Cardiac fibroblast (primary cell): ENCODE measurements around the gene FAM83C.
"Not testable (repeated sequence)": the region's sequence is repeated elsewhere in the genome, so short reads cannot be mapped to it uniquely, and the experiment has no call there.

Source experiments
- DNase-seq, 2 donors: peaks; one replicate each; pipeline versions ENCODE4 v3.0.0 to v3.0.0-alpha.2; 2010; ENCODE audit warnings: low read depth in 2 of 2
- H3K4me3 ChIP-seq, 2 donors: replicated peaks in 1 of 2; 1 replicate in 1 of 2; 2 replicates in 1 of 2; pipeline ENCODE4 v1.5.1; 2011; ENCODE audit warnings: low read depth in 2 of 2, low read length in 2 of 2, mild to moderate bottlenecking in 2 of 2, moderate library complexity in 1 of 2
- TF ChIP-seq, protein P1 (sequence below): IDR thresholded peaks from one replicate; pipeline ENCODE4 v1.5.1; 2011; ENCODE audit warnings: low read depth, mild to moderate bottlenecking, low read length, inconsistent platforms

Gene FAM83C

DNA sequence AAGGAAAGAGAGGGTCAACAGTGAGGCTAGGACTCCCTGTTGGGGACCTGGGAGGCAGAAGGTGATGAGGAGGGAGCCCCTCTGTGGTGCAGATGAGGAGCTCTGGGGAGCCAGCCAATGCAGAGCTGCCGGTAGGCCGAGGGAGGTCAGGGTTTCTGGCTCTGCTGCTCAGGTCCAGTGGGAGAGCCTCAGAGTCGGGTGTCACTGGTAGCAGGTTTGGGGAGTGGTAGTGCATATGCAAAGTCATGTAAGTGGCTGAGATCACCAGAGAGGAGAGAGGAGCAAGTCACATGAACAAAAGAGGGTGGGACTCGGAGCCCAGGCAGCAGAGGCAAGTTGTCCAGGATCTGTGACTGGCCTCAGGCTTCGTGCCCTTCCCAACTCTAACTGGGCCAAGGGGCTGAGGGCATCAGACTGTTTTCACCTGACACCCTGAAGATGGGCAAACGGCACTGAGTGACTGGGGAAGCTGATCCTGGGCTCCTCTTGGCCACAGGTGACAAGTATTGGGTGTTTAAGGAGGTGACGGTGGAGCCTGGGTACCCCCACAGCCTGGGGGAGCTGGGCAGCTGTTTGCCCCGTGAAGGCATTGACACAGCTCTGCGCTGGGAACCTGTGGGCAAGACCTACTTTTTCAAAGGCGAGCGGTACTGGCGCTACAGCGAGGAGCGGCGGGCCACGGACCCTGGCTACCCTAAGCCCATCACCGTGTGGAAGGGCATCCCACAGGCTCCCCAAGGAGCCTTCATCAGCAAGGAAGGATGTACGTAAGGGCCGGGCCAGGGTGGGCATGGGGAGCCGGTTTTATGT lies 20.9 kb downstream of the FAM83C start:
- DNase-seq, result no peak
- H3K4me3 ChIP-seq, result no peak overlapping the region
- TF ChIP-seq, protein P1, sequence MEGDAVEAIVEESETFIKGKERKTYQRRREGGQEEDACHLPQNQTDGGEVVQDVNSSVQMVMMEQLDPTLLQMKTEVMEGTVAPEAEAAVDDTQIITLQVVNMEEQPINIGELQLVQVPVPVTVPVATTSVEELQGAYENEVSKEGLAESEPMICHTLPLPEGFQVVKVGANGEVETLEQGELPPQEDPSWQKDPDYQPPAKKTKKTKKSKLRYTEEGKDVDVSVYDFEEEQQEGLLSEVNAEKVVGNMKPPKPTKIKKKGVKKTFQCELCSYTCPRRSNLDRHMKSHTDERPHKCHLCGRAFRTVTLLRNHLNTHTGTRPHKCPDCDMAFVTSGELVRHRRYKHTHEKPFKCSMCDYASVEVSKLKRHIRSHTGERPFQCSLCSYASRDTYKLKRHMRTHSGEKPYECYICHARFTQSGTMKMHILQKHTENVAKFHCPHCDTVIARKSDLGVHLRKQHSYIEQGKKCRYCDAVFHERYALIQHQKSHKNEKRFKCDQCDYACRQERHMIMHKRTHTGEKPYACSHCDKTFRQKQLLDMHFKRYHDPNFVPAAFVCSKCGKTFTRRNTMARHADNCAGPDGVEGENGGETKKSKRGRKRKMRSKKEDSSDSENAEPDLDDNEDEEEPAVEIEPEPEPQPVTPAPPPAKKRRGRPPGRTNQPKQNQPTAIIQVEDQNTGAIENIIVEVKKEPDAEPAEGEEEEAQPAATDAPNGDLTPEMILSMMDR, result no peak

DNA sequence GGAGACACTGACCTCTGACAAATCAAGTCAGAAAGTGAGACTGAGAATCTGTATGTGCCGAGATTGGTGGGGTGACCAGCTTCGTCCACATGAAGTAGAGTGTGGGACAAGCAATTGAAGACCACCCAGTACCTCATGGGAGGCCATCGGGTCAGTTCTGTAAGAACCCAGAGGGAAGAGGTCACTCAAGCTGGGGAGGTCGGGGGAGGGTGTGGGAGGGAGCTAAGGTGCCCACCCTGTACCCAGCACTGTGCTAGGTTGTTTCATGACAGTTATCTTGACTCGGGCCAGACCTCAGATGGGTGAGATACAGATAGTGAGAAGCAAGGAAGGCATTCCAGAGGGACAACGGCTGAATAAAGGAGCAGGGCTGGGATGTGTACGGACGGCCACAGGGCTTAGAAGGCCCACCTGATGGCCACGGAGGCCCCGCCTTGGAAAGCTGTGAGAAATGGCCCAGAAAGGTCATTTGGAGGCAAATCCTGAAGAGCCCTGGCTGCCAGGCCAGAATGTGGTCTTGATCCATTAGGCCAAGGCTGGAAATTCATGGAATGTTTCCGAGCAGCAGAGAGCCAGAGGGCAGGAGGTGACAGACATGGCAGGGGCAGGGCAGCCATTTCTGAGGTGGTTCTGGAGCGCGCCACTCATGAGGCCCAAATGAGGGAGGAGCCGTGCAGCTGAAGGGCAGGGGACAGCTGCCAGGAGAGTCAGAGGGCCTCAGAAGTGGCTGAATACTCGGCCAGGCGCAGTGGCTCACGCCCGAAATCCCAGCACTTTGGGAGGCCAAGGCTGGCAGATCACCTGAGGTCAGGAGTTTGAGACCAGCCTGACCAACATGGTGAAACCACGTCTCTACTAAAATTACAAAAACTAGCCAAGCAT lies 22.0 kb downstream of the FAM83C start:
- no peak for DNase-seq
- H3K4me3 ChIP-seq, result no peak overlapping the region
- TF ChIP-seq, protein P1, result no peak

DNA sequence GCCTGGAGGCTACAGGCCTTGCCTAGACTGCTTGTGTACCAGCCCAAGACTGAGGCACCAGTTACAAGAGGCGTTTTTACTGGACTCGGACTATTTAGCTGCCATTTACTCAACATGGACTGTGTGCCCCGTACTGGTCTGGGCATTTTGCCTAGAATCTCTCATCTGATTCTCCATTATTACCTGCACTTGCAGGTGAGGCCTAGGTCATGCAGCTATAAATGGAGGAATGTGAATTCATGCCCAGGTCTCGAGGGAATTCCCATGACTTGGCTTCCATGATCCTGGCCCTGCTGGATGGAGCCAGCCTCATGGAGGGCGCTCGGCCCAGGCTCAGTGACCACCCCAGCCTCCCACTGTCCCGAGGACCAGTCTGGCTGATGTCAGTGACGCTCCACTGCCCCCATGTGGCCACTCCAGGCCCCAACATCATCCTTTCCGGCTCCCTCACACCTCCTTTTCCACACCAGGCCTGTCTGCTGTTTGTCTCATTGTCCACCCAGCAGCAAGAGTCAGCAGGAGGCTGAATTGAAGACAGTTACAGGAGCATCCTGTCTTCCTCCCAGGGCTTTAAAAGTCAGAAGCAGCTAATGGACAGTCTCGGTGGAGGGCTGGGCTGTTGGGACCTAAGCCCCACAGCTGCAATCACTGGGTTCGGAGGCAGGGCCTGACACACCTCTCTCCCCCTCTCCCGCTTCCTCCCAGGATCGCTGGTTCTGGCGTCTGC lies 23.0 kb downstream of the FAM83C start:
- no peak overlapping the region for H3K4me3 ChIP-seq
- DNase-seq, result peak; percentile 69 to 70
- TF ChIP-seq, protein P1, result peak; percentile 89

GRCh38 chr20:35267092-35267491 lies 25.1 kb downstream of the FAM83C start:
- H3K4me3 ChIP-seq, result no peak overlapping the region
- TF ChIP-seq, protein P1, result no peak
- no peak for DNase-seq

DNA sequence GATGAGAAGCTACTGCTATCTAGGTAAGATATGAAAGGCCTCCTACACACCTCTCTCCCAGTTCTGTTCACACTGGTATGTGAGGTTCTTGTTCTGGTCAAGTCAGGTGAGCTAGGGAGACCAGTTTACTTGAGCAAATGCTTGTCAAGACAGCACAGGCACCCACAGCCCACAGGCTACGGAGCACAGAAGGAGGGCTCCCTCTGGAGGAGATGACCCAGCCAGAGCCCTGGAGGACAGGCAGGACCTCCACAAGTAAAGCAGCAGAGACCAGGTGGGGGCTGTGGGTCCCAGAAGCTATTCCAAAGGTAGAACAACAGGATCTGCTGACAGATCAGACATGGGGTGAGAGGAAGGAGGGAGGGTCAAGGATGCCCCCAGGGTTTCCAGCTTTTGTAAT lies 27.5 kb downstream of the FAM83C start:
- TF ChIP-seq, protein P1, result peak; percentile 19
- H3K4me3 ChIP-seq, result no peak overlapping the region
- peak in 1 of 2 donors; percentile 20 for DNase-seq

DNA sequence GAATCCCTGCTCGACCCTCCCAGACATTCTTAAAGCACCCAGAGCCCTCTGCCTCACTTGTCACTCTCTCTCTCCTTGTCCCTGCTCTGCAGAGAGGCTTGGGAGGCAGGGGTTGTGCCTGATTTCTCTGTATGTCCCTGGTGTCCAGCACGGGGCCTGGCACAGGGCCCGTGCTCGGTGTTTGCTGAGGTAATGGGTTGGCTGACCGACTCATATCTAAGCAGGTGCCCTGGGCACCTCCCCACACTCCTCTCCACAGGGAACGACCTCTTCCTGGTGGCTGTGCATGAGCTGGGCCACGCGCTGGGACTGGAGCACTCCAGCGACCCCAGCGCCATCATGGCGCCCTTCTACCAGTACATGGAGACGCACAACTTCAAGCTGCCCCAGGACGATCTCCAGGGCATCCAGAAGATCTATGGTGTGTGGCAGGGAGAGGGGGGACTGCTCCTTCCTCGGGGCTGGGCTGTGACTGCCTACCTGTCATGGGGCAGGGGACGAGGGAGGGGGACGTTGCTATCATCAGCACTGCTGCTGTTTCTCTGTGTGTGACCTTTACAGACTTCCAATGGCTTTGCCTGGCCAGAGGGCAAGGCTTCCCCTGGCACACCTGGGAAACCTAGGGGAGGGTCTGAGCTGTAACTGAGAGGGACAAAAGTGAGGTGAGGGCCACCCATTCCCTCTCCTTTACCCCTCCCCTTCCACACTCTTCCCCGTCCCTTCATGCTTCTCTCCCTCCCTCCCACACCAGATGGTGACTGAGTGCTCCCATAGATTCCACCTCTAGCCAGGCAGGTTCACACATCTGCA lies 28.5 kb downstream of the FAM83C start:
- no peak overlapping the region for H3K4me3 ChIP-seq
- DNase-seq, result no peak
- TF ChIP-seq, protein P1, result no peak

DNA sequence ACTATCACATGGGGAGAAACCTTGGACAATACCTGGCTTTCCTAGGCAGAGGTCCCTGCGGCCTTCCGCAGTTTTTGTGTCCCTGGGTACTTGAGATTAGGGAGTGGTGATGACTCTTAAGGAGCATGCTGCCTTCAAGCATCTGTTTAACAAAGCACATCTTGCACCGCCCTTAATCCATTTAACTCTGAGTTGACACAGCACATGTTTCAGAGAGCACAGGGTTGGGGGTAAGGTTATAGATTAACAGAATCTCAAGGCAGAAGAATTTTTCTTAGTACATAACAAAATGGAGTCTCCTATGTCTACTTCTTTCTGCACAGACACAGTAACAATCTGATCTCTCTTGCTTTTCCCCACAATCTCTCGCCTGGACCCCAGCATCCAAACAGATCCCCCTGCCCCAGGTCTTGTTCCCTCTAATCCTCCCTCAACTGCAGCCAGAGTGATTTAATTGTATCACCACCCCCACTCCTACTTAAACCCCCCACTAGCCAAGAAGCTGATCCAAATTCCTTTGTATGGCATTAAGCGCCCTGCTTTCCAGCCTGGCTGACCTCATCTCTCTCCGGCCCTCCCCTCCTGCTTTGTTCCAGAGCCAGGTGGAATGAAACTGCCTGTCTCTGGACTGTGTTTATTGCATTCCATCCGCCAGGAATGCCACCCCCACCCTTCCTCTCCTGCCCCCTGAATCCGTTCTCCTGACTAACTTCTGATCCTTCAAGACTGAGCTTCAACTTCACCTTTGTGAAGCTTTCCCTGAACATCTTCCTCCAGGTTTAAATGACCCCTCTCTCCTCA lies 29.3 kb downstream of the FAM83C start:
- not testable (repeated sequence) for H3K4me3 ChIP-seq
- DNase-seq, result peak; percentile 32 to 60

GRCh38 chr20:35262321-35262720 lies 29.9 kb downstream of the FAM83C start:
- DNase-seq, H3K4me3 ChIP-seq: not testable (repeated sequence)
